Astrocyte (in vitro differentiated cells and primary cell): ENCODE measurements around the gene ELMO1.

Source experiments
- EZH2 ChIP-seq: IDR thresholded peaks from 2 replicates; pipeline ENCODE4 v1.6.1; 2012; ENCODE audit warnings: mild to moderate bottlenecking, low read length, inconsistent platforms; ENCODE audit not compliant: insufficient read depth
- TF ChIP-seq, protein P1 (sequence below): IDR thresholded peaks from 2 replicates; pipeline ENCODE4 v1.5.1; 2011; ENCODE audit warnings: low read depth, mild to moderate bottlenecking, inconsistent platforms, low read length, moderate library complexity; ENCODE audit not compliant: insufficient read depth

DNA sequence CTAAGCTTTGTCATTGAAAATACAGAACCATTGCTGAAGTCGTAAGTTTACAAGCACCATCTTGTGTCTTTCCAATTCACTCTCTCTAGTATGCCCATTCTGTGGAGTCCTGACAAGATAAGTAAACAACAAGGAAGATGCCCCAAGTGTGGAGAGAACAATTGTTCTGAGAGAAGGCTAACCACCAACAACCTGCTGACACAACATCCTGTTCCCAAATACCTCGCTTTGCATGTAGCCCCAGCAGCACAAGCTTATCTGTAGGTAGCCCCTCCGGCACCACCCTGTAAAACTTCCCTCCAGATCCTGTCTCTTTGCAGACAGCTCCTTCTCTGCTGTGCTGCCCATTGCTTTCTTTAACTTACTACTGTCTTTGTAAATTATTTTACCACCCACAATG, 491.0 kb downstream of the ELMO1 start:
- TF ChIP-seq, protein P1, sequence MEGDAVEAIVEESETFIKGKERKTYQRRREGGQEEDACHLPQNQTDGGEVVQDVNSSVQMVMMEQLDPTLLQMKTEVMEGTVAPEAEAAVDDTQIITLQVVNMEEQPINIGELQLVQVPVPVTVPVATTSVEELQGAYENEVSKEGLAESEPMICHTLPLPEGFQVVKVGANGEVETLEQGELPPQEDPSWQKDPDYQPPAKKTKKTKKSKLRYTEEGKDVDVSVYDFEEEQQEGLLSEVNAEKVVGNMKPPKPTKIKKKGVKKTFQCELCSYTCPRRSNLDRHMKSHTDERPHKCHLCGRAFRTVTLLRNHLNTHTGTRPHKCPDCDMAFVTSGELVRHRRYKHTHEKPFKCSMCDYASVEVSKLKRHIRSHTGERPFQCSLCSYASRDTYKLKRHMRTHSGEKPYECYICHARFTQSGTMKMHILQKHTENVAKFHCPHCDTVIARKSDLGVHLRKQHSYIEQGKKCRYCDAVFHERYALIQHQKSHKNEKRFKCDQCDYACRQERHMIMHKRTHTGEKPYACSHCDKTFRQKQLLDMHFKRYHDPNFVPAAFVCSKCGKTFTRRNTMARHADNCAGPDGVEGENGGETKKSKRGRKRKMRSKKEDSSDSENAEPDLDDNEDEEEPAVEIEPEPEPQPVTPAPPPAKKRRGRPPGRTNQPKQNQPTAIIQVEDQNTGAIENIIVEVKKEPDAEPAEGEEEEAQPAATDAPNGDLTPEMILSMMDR, result no peak
- no peak for TF ChIP-seq EZH2
